GM12873 (cell line): Measurements from ENCODE around the gene ACAP2.

Experiments
- TF ChIP-seq, protein P1 (sequence below): IDR thresholded peaks from 2 replicates; pipeline ENCODE4 v1.5.1; 2012; ENCODE audit warnings: low read depth, mild to moderate bottlenecking, moderate library complexity, low read length, control low read depth; ENCODE audit not compliant: insufficient read depth; ENCODE audit errors: missing control alignments

The ACAP2 gene

DNA sequence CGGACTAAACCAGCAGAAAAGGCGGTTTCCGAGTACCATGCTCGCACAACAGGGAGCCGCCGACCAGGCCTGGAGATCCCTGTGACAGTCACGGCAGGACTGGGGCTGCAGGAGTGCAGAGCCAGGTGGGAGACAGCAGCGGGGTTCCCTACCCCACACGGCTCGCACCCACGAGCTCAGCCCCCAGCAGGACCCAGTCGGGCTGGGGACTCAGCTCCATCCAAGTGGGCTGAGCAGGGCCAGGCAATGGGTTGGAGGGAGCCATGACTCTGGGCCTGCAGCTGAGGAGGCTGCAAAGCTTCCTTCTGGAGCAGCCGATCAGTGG, 187.7 kb downstream of the ACAP2 start:
- TF ChIP-seq, protein P1, sequence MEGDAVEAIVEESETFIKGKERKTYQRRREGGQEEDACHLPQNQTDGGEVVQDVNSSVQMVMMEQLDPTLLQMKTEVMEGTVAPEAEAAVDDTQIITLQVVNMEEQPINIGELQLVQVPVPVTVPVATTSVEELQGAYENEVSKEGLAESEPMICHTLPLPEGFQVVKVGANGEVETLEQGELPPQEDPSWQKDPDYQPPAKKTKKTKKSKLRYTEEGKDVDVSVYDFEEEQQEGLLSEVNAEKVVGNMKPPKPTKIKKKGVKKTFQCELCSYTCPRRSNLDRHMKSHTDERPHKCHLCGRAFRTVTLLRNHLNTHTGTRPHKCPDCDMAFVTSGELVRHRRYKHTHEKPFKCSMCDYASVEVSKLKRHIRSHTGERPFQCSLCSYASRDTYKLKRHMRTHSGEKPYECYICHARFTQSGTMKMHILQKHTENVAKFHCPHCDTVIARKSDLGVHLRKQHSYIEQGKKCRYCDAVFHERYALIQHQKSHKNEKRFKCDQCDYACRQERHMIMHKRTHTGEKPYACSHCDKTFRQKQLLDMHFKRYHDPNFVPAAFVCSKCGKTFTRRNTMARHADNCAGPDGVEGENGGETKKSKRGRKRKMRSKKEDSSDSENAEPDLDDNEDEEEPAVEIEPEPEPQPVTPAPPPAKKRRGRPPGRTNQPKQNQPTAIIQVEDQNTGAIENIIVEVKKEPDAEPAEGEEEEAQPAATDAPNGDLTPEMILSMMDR, result no peak

DNA sequence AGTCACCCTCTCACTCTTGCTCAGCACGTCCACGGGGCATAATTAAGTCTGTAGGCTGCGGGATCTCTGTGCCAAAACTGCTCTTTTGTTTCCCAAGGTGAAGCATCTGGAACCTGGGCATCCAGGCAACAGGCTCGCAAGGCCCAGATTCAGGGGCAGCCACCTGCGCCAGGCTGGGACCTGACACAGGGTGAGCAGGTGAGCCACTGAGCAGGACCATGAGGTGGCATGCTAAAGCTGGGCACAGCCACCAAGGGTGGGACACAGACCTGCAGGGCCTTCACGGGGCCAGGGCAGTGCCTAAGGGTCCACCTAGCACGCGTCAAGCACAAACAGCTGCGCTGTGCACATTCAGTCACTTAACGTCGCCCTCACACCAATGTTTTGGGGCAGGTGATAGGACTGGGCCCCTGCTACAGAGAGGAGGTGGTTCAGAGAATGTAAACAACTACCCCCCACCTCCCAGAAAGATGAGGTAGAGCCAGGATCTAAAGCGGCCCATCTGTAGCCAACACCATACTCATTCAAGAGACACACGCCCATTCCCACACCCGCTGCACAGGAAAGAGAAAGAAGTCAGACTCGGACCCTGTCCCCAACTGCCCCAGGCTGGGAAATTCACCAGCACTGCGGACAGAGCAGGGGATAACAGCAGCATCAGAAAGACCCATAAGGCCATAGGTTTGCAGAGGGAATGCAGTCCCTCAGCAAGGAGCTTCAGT, 188.2 kb downstream of the ACAP2 start:
- TF ChIP-seq, protein P1, result no peak

DNA sequence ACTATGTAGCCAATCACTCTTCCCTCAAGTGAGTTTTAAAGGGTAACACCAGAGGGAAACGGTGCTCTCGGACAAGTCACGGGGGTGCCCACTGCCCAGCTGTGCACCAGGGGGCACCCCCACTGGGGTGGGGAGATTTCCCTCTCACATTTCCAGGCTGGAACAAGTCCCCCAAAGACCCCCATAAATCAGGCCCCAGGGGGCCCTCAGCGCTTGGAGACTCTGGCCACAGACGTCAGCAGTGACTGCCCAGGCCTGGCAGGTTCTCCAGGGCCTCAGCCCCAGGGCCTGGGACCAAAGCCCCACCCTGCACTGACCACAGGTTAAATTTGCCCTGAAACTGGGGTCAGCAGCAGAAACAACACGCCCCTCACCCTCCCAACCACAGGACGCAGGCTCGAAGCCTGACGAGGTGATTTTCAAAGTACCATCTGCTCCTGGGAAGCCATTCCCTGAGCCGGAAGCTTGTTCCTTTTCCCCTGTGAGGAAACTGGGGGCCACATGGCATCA, 188.8 kb downstream of the ACAP2 start:
- TF ChIP-seq, protein P1, result no peak

DNA sequence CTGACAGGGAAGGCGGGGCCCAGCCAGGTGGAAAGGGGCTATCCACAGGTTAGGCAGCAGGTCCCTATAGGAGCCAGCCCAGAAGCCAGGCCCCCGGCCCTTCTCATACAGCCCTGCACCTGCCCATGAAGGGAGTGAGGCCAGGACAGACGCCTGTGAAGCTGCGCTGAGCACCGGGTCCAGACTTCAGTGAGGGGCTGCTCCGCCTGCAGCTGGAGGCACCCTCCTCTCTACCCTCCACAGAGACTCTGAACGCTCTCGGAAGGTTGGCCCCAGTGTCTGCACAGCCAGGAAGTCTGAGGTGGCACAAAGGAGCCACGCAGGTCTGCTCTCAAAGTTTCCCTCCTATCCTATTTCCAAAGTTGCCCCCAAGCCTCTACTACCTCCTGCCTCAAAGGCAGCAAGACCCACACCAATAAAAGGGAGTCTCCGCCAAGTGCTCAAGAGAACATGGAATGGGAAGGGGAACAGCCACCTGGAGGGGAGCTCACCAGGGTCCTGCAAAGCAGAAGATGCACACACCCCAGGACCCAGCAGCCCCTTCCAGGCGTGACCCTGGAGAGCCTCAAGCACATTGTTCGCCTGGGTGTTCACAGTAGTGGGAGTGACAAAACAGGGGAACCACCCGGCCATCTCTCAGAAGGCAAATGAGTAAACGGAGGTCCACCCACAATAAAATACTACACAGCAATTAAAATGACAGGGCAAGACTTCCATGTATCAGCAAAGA, 191.3 kb downstream of the ACAP2 start:
- TF ChIP-seq, protein P1, result no peak

DNA sequence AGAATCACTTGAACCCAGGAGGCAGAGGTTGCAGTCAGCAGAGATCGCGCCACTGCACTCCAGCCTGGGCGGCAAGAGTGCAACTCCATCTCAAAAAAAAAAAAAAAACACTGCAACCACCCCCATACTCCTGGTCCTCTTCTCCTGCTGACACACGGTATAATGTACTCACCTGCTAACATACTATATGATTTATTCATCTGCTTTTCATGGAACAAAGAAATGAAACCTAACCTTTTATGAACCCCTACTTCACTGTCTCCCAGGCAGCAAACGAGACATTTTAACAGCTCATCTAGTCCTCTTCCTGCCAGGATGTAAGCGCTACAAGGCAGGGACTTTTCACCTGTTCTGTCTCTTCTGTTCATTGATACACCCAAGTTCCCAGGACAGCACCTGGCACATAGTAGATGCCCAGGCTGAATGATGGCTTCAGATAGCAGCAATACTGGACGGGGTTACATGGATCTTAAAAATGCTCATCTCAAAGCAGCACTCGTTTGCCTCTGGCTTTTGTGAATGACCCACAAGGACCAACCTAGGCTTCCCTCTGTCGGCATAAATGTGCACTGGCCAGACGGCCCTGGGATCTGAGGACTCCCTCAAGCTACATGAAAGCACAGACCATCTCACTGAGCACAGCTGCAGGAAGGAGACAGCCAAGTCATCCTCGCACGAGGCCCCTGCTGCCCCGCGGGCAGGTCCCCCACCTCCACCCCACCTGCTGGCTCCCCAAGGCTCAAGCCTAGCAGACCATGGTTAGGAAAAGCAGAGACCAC, 192.2 kb downstream of the ACAP2 start:
- TF ChIP-seq, protein P1, result peak; percentile 28

DNA sequence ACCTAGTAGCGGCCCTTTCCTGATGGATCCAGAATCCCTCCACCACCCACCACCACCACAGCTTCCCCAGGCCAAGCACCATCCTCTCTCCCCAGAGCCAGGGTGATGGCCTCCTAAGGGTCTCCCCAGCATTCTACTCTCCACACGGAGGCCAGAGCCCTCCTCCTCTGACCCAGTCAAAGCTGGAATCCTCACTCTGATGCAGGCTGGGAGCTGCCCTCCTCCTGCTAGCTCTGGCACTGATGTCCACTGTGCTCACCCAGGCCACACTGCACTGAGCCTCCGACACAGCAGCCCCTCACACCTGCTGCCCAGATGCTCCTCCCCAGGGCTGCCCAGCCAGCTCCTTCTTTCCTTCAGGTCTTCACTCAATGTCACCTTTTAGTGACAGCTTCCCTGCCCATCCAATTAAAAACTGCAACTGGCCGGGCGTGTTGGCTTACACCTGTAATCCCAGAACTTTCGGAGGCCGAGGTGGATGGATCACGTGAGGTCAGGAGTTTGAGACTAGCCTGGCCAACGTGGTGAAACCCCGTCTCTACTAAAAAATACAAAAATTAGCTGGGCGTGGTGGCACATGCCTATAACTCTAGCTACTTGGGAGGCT, 192.9 kb downstream of the ACAP2 start:
- TF ChIP-seq, protein P1, result no peak

DNA sequence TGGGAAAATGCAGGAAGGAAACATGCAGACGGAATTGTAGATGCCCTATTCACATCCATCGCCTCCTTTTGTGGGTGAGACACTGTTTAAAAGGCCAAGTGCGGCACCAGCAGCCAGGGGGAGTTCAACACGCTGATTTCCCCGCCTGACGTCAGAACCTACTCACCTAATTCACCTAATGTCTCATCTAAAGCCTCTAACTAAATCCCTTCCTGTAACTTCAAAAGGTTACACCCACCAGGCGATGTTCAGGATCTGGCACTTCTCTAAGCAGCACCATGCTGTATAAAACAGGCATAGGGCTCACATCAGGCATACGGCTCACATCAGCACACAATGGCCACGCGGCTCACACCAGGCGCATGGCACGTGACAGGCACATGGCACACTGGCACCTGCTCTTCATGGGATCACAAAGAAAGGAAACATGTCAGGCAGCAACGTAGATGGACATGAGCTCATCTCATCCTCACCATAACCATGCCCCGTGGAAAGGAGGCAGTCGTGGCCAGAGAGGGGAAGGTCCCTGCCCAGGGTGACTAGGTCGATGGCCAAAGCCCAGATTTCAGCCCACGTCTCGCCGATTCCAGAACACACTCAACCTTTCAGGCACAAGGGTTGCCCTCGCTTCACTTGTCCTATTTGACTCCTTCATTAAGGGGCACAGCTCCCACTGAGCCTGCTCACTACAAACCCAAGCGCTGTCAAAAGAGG, 193.6 kb downstream of the ACAP2 start:
- TF ChIP-seq, protein P1, result no peak
